GM19372 (cell line): Measurements from ENCODE around the gene HECW1.

Experiments used
- ATAC-seq: cut with Tn5 transposase; IDR thresholded peaks from one replicate; pipeline ENCODE4 v1.9.1; 2021; ENCODE audit warnings: mild to moderate bottlenecking, low read depth, moderate library complexity; ENCODE audit not compliant: unreplicated experiment

HECW1 gene

GRCh38 chr7:43300121-43300520, 187.7 kb downstream of the HECW1 start:
- no peak for ATAC-seq

GRCh38 chr7:43302211-43302711, 189.8 kb downstream of the HECW1 start:
- no peak for ATAC-seq

GRCh38 chr7:43302773-43303460, 190.5 kb downstream of the HECW1 start:
- no peak for ATAC-seq

- no peak for ATAC-seq
Observed at GRCh38 chr7:43303740-43304241, 191.3 kb downstream of the HECW1 start.

GRCh38 chr7:43306404-43306803, 194.0 kb downstream of the HECW1 start:
- ATAC-seq, result no peak

GRCh38 chr7:43307522-43307921, 195.1 kb downstream of the HECW1 start:
- no peak for ATAC-seq

GRCh38 chr7:43308913-43309705, 196.7 kb downstream of the HECW1 start:
- no peak for ATAC-seq

GRCh38 chr7:43309706-43310022, 197.2 kb downstream of the HECW1 start:
- no peak for ATAC-seq

GRCh38 chr7:43311052-43311451, 198.6 kb downstream of the HECW1 start:
- ATAC-seq, result no peak

GRCh38 chr7:43311694-43312093, 199.2 kb downstream of the HECW1 start:
- ATAC-seq, result no peak

- ATAC-seq, result no peak
Observed at GRCh38 chr7:43313628-43314378, 201.4 kb downstream of the HECW1 start.

- ATAC-seq, result no peak
Observed at GRCh38 chr7:43314379-43315158, 202.1 kb downstream of the HECW1 start.

- no peak for ATAC-seq
Observed at GRCh38 chr7:43317075-43317474, 204.6 kb downstream of the HECW1 start.

GRCh38 chr7:43318188-43318770, 205.8 kb downstream of the HECW1 start:
- ATAC-seq, result no peak

GRCh38 chr7:43325595-43325994, 213.1 kb downstream of the HECW1 start:
- no peak for ATAC-seq

GRCh38 chr7:43328336-43328735, 215.9 kb downstream of the HECW1 start:
- no peak for ATAC-seq

GRCh38 chr7:43328785-43329380, 216.4 kb downstream of the HECW1 start:
- no peak for ATAC-seq

GRCh38 chr7:43332193-43332796, 219.8 kb downstream of the HECW1 start:
- ATAC-seq, result no peak

- ATAC-seq, result no peak
Observed at GRCh38 chr7:43337191-43337590, 224.7 kb downstream of the HECW1 start.
